Ishikawa (cell line): ENCODE data around the gene SOX6.

Experiments
- CEBPB ChIP-seq: IDR thresholded peaks from 2 replicates; pipeline ENCODE4 v1.6.1; 2012
- CREB1 ChIP-seq: IDR thresholded peaks from 2 replicates; pipeline ENCODE4 v1.6.1; 2012; ENCODE audit warnings: low read depth
- EGR1 ChIP-seq: IDR thresholded peaks from 2 replicates; pipeline ENCODE4 v1.6.1; 2012
- EP300 ChIP-seq: IDR thresholded peaks from 2 replicates; pipeline ENCODE4 v1.6.1; 2012; ENCODE audit warnings: borderline replicate concordance
- FOXM1 ChIP-seq: IDR thresholded peaks from 2 replicates; pipeline ENCODE4 v1.6.1; 2012; ENCODE audit warnings: low read depth, borderline replicate concordance
- NFIC ChIP-seq: IDR thresholded peaks from 2 replicates; pipeline ENCODE4 v1.6.1; 2012
- RAD21 ChIP-seq: IDR thresholded peaks from 2 replicates; pipeline ENCODE4 v1.6.1; 2012; ENCODE audit warnings: low read depth
- REST ChIP-seq: IDR thresholded peaks from 2 replicates; pipeline ENCODE4 v1.6.1; 2012; ENCODE audit warnings: low read depth, mild to moderate bottlenecking
- TAF1 ChIP-seq: IDR thresholded peaks from 2 replicates; pipeline ENCODE4 v1.6.1; 2012; ENCODE audit warnings: low read depth, mild to moderate bottlenecking
- TCF12 ChIP-seq: IDR thresholded peaks from 2 replicates; pipeline ENCODE4 v1.6.1; 2012; ENCODE audit warnings: low read depth
- TEAD4 ChIP-seq: IDR thresholded peaks from 2 replicates; pipeline ENCODE4 v1.6.1; 2012
- YY1 ChIP-seq: IDR thresholded peaks from 2 replicates; pipeline ENCODE4 v1.6.1; 2012; ENCODE audit warnings: low read depth
- ZBTB7A ChIP-seq: IDR thresholded peaks from 2 replicates; pipeline ENCODE4 v1.6.1; 2012; ENCODE audit warnings: low read depth
- TF ChIP-seq, protein P1 (sequence below): IDR thresholded peaks from 2 replicates; pipeline ENCODE4 v1.6.1; 2012
- TF ChIP-seq, protein P2 (sequence below): IDR thresholded peaks from 2 replicates; pipeline ENCODE4 v1.6.1; 2012

Gene SOX6

DNA sequence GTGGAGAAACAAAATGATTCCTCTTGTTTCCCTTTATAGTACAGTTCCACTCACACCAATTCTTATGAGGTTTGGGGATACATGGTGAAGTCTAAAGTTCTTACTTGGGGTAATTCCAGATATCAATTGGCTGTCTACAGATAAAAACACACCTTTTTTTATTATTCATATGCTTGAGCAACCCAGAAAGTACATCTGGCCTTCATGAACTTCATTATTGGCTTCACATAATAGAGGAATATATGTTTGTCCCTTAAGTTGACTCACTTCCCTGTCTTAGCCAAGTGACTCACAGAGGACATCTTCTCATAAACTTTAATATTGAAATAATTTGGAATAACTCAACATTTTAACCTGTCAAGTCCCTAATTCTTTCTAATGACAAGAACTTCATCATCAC is 36.3 kb upstream of the SOX6 start:
- TF ChIP-seq EP300 (no peak), CEBPB (no peak), ZBTB7A (no peak), FOXM1 (no peak), TAF1 (no peak), CREB1 (no peak), NFIC (no peak), REST (no peak), RAD21 (no peak), TEAD4 (no peak), EGR1 (no peak), YY1 (no peak), TCF12 (no peak)
- TF ChIP-seq, protein P1, sequence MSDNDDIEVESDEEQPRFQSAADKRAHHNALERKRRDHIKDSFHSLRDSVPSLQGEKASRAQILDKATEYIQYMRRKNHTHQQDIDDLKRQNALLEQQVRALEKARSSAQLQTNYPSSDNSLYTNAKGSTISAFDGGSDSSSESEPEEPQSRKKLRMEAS = no peak
- TF ChIP-seq, protein P2, sequence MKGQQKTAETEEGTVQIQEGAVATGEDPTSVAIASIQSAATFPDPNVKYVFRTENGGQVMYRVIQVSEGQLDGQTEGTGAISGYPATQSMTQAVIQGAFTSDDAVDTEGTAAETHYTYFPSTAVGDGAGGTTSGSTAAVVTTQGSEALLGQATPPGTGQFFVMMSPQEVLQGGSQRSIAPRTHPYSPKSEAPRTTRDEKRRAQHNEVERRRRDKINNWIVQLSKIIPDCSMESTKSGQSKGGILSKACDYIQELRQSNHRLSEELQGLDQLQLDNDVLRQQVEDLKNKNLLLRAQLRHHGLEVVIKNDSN = no peak

DNA sequence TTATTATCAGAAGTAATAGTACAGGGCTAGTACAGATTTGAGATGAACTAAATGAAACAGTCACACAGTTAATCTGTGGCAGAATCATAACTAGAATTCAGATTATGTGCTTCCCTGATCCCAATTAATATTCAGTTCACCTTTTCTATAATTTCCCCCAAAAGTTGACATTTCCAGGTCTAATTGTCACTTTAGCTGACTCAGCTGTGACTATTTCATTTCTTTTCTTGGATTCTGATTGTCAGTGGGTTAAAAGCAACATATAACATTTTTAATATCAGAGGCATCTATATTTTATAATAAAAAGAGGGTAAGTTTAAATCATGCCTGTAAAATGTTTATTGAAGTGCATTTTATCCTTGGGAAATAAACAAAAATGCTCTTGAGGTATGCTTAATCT is 28.8 kb upstream of the SOX6 start:
- no peak for TF ChIP-seq FOXM1
- TF ChIP-seq CEBPB = no peak
- no peak for TF ChIP-seq REST
- no peak for TF ChIP-seq CREB1
- TF ChIP-seq YY1 = no peak
- TF ChIP-seq TEAD4 = no peak
- no peak for TF ChIP-seq ZBTB7A
- no peak for TF ChIP-seq TAF1
- no peak for TF ChIP-seq EGR1
- no peak for TF ChIP-seq RAD21
- TF ChIP-seq NFIC = no peak
- no peak for TF ChIP-seq EP300
- TF ChIP-seq, protein P2 = no peak
- no peak for TF ChIP-seq TCF12
- TF ChIP-seq, protein P1 = no peak

DNA sequence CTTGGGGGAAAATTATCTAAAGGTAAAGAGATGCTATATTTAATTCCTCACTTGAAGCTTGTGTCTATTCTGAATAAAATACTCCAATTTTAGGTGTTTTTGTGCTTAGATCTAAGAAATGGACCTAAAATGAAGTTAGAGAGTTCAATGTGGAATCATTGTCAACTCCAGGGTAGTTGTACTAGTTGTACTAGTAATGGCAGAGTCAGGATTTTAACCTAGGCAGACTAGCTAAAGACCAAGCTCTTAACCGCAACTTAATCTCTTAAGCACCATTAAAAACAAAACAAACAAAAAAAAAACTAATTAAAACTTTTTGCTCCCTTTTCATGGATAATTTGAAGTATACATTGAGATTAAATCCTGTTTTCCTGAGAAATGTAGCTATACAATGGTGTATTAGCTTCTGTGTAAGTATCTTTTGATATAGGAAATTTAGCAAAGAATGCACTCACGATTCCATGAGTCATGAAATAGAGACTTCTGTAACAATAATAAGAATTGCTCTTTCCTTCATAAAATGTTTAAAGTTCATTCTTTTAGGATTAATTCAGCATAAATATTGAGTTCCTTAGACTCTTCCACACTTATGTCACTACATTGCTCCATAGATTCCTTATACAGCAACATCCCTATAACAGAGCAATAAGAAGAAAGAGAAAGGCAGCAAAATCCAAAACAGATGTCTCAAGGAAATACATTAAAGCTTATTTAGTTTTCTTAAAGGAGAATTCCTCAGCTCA is 26.5 kb upstream of the SOX6 start:
- no peak for TF ChIP-seq FOXM1
- TF ChIP-seq, protein P2 = no peak

DNA sequence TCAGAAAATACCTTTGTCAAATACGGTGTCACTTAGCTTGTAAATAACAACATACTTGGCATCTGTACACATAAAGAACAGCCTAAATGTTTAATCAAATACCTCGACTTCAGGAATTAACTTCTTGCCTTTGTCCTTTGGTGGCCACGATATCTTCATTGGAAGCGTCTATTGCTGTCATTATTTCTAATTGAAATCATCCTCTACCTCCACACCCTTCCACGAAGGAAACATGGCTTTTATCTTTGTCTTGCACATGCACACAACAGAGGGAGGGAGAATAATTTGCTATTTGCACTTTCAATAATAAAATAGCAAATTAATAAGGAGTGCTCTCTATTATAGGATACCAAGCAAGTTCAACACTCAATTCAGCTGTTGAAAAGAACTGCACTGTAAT is 25.8 kb upstream of the SOX6 start:
- TF ChIP-seq CEBPB = no peak
- TF ChIP-seq TEAD4 = no peak
- no peak for TF ChIP-seq TAF1
- TF ChIP-seq YY1 = no peak
- no peak for TF ChIP-seq FOXM1

GRCh38 chr11:16380941-16381568 is 24.7 kb upstream of the SOX6 start:
- no peak for TF ChIP-seq FOXM1
- no peak for TF ChIP-seq NFIC
- TF ChIP-seq ZBTB7A = no peak
- no peak for TF ChIP-seq CREB1
- no peak for TF ChIP-seq TAF1
- TF ChIP-seq, protein P2 = no peak
- TF ChIP-seq EGR1 = no peak
- TF ChIP-seq RAD21 = no peak
- TF ChIP-seq REST = no peak
- no peak for TF ChIP-seq TCF12
- TF ChIP-seq EP300 = no peak
